ENCODE measurements around the gene JPH4.

The JPH4 gene

DNA sequence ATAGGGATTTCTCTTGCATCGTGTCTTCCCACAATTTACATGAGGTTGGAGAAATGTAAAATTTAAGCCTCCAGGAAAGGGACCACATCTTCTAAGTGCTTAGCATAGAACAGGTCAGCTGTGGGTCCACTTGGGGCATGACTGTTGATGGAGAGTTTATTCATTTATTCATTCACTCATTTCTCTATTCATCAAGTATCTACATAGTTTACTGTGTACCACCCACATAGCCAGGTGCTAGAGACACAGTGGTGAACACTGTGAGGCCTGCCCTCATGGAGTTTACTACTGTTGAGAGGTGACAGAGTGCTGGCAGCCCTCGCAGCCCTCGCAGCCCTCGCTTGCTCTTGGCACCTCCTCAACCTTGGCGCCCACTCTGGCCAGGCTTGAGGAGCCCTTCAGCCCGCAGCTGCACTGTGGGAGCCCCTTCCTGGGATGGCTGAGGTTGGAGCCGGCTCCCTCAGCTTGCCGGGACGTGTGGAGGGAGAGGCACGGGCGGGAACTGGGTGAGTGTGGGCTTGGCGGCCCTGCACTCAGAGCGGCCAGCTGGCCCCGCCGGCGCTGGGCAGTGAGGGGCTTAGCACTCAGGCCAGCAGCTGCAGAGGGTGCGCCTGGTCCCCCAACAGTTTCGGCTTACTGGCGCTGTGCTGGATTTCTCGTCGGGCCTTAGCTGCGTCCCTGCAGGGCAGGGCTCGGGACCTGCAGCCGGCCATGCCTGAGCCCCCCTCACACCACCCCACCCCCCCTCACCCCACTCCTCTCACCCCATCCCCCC is 1.7 kb upstream of the JPH4 start:
- H3K4me3 Mint-ChIP-seq: no peak overlapping the region
- H3K27me3 Mint-ChIP-seq: peaks cover 48 to 67% of the 10 kb centered on the region in 2 donors
- no peaks in the 10 kb centered on the region for H3K9me3 Mint-ChIP-seq
- DNase-seq (no peak), ATAC-seq (replicated peaks) (no peak)
- H3K27ac Mint-ChIP-seq: no peak overlapping the region
- peaks cover 17 to 27% of the 10 kb centered on the region in 2 donors for H3K4me1 Mint-ChIP-seq
- H3K36me3 Mint-ChIP-seq: peaks cover 0 to 7% of the 10 kb centered on the region in 2 donors

DNA sequence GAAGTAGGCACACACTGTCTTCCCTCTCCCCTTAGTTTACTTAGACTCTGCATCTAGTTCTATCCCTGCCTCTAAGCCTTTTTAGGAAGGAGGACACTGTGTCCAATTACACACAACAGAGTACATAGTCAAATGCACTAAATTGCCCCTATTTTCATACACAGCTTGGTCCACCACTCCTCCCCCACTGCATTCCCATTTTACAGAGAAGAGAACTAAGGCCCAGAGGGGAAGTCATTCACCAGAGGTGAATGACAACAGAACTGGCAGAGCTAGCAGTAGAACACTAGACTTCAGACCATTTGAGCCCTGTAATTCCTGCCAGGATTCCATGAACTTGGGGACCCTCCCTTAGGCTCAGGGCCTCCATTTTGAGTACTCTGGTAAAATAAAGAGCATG is 1.1 kb upstream of the JPH4 start:
- Mint-ChIP-seq H3K4me1 (peaks cover 17 to 27% of the 10 kb centered on the region in 2 donors), H3K4me3 (no peak overlapping the region), H3K27me3 (peaks cover 53 to 71% of the 10 kb centered on the region in 2 donors), H3K9me3 (no peaks in the 10 kb centered on the region), H3K36me3 (peaks cover 0 to 7% of the 10 kb centered on the region in 2 donors), H3K27ac (no peak overlapping the region)
- no peak for ATAC-seq (replicated peaks)
- no peak for DNase-seq

GRCh38 chr14:23579311-23579630 is 681 bp upstream of the JPH4 start:
- no peak overlapping the region for H3K4me3 Mint-ChIP-seq
- no peaks in the 10 kb centered on the region for H3K9me3 Mint-ChIP-seq

GRCh38 chr14:23577710-23578392 is 739 bp downstream of the JPH4 start:
- Mint-ChIP-seq H3K4me1 (peaks cover 19 to 28% of the 10 kb centered on the region in 2 donors), H3K27ac (no peak overlapping the region), H3K4me3 (peak overlapping the region; percentile 60 to 69), H3K9me3 (no peaks in the 10 kb centered on the region), H3K27me3 (peaks cover 58 to 74% of the 10 kb centered on the region in 2 donors), H3K36me3 (peaks cover 0 to 7% of the 10 kb centered on the region in 2 donors)
- DNase-seq (no peak), ATAC-seq (replicated peaks) (peak in 1 of 2 donors; percentile 31)

More at GRCh38 chr14:23579311-23579630, 681 bp upstream of the JPH4 start:
- Mint-ChIP-seq H3K27me3 (peaks cover 56 to 70% of the 10 kb centered on the region in 2 donors), H3K4me1 (peaks cover 17 to 27% of the 10 kb centered on the region in 2 donors), H3K27ac (no peak overlapping the region), H3K36me3 (peaks cover 0 to 7% of the 10 kb centered on the region in 2 donors)
- no peak for ATAC-seq (replicated peaks)
- no peak for DNase-seq

- Mint-ChIP-seq H3K4me3 (peak overlapping the region; percentile 60 to 69), H3K27me3 (peaks cover 61 to 81% of the 10 kb centered on the region in 2 donors), H3K9me3 (no peaks in the 10 kb centered on the region), H3K27ac (peak overlapping the region; percentile 80), H3K36me3 (peaks cover 0 to 7% of the 10 kb centered on the region in 2 donors), H3K4me1 (peaks cover 22 to 35% of the 10 kb centered on the region in 2 donors)
- ATAC-seq (replicated peaks) (peak; percentile 39 to 41), DNase-seq (no peak)
Measured at GRCh38 chr14:23577004-23577681, 1.4 kb downstream of the JPH4 start.

DNA sequence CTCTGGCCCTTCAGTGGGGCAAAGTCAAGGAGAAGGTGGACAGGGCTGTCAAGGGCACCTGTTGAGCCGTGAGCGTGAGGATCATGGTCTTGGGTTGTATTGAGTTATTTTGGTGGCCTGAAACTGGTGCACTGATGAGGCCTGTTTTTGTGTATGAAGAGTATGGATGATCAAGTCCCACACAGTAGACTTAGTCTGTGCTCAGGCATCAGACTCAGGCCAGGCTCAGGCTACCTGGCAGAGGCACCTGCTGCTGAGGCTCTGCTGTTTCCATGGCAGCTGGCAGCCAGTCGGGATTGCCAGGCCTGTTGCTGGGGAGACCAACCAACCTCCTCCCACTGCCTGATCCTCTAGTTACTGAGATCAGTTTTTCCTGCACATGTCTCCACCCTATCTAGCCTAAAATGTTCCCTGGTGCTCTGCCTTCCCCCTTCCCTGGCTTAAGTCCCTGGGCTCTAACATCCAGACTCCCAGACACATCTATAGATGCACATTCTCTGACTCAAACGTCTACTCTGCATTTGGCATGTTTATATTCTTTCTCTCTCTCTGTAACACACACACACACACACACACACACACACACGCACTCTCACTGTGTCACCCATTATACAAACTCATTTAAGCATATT is 5.1 kb downstream of the JPH4 start:
- Mint-ChIP-seq H3K9me3 (no peaks in the 10 kb centered on the region), H3K27ac (no peak overlapping the region), H3K27me3 (peaks cover 51 to 65% of the 10 kb centered on the region in 2 donors), H3K36me3 (peaks cover 0 to 7% of the 10 kb centered on the region in 2 donors), H3K4me1 (peaks cover 23 to 35% of the 10 kb centered on the region in 2 donors), H3K4me3 (no peak overlapping the region)
- ATAC-seq (replicated peaks) (no peak), DNase-seq (no peak)

DNA sequence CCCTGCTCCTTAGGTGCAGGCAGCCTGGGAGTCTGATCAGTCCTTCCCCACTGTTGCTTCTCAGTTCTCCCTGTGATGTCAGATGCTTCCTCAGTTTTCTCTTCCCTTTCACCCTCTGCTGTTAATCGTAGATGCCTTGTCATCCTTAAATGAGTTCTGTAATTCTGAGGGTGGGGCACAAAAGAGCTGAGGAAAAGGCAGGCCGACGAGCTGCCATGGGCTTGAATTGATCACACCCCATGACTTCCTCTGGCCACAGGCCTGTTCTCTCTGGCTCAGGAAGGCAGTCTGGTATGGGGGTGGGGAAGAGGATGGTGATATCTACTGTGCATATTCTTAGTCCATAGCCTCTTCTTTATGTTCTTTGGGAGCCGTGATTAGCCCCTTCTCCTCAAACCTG is 5.8 kb downstream of the JPH4 start:
- Mint-ChIP-seq H3K36me3 (peaks cover 0 to 7% of the 10 kb centered on the region in 2 donors), H3K27ac (no peak overlapping the region), H3K9me3 (no peaks in the 10 kb centered on the region), H3K4me1 (peaks cover 28 to 35% of the 10 kb centered on the region in 2 donors), H3K27me3 (peaks cover 46 to 59% of the 10 kb centered on the region in 2 donors), H3K4me3 (no peak overlapping the region)
- DNase-seq (no peak), ATAC-seq (replicated peaks) (no peak)

DNA sequence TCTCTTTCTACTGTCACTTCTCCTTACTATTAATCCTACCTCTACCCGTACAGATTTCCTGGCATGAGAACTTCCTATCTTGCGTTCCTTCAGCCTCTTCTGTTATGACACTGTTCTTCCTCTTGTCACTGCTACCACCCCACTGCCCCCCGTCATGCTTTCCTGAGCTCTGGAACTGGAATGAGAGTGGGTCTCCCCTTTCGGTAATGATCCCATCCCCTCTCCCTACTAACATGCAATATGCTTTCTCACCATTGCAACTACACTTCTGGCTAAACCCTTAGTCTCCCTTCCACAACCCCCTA is 6.1 kb downstream of the JPH4 start:
- Mint-ChIP-seq H3K27ac (no peak overlapping the region), H3K9me3 (no peaks in the 10 kb centered on the region), H3K27me3 (peaks cover 46 to 56% of the 10 kb centered on the region in 2 donors), H3K4me3 (no peak overlapping the region), H3K36me3 (peaks cover 0 to 7% of the 10 kb centered on the region in 2 donors), H3K4me1 (peaks cover 31 to 32% of the 10 kb centered on the region in 2 donors)
- ATAC-seq (replicated peaks) (no peak), DNase-seq (no peak)

- Mint-ChIP-seq H3K27ac (no peak overlapping the region), H3K36me3 (peaks cover 0 to 7% of the 10 kb centered on the region in 2 donors), H3K4me3 (no peak overlapping the region), H3K27me3 (peaks cover 42 to 50% of the 10 kb centered on the region in 2 donors), H3K4me1 (peaks cover 28 to 29% of the 10 kb centered on the region in 2 donors), H3K9me3 (no peaks in the 10 kb centered on the region)
- DNase-seq (no peak), ATAC-seq (replicated peaks) (no peak)
Measured at GRCh38 chr14:23571701-23572523, 6.7 kb downstream of the JPH4 start.

- DNase-seq: no peak
- ATAC-seq (replicated peaks): no peak
- Mint-ChIP-seq H3K4me1 (peaks cover 26 to 27% of the 10 kb centered on the region in 2 donors), H3K27ac (no peak overlapping the region), H3K9me3 (no peaks in the 10 kb centered on the region), H3K4me3 (no peak overlapping the region), H3K36me3 (peaks cover 0 to under 1% of the 10 kb centered on the region in 2 donors), H3K27me3 (peaks cover 34 to 42% of the 10 kb centered on the region in 2 donors)
Measured at GRCh38 chr14:23570806-23571483, 7.6 kb downstream of the JPH4 start.

DNA sequence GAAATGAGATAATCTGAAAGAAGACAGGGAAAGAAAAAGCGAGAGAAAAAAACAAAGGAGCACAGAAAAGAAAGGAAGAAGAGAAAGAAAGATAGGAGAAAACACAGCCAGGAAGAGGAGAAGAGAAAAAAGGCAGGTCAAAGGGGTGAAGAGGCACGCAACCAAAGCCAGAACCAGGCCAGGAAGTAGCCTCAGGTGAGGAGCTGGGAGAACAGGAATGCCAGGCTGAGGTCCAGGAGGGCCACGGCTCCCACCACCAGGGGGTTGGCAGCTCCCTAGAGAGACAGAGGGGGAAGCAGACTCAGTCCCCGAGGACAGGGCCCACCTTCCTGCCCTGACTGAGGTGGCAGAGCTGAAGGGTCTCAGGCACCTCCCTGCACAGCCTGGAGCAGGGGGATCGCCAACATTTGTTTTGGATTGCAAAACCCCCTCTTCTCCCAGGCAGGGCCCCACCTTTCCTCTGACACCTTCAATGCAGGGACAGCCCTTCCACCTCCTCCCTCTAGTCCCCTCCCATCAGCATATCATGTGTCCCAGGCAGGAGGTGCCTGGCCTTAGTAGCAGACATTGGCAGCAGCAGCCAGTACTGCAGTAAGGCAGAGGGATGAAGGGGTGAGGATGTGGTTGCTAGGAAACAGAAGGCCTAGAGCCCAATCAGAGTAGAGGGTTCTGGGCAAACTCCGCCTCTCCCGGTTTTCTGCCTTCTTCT is 9.0 kb downstream of the JPH4 start:
- no peak for ATAC-seq (replicated peaks)
- Mint-ChIP-seq H3K27ac (no peak overlapping the region), H3K4me3 (no peak overlapping the region), H3K36me3 (peaks cover 10 to 11% of the 10 kb centered on the region in 2 donors), H3K9me3 (no peaks in the 10 kb centered on the region), H3K4me1 (peaks cover 29 to 33% of the 10 kb centered on the region in 2 donors), H3K27me3 (peaks cover 25 to 31% of the 10 kb centered on the region in 2 donors)
- no peak for DNase-seq

DNA sequence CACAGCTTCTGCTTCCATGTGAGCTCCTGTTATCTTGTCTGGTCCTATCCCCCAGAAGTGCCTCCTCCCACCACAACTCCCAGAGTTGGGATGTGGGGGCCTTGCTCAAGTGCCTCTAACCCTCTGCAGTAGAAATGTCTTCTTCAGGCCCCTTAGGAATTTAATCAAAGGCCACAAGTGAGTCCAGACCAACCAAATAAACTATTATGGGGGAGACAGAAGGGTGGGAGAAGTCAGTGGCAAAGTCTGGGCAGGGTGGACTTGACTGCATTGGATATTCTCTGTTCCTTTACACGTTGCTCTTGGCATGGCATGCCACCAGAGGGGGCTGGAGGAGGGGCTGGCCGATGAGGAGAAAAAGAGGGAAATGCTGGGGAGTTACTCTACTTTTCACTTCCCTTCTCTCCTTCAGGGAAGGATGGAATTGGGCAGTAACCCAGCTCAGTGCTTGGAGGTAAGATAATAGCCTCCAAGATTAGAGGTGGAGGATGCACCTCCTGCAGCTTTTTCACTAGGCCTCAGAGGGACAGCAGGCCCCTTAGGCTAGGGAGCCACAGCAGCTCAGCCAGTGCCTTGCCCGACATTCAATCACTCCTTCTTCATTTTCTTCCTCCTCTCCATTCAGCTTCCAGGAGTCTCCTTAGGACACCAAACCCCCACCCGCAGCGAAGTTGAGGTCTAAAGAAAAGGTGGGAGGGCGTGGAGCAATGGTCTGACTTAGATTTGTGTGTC is 9.8 kb downstream of the JPH4 start:
- Mint-ChIP-seq H3K27me3 (peaks cover 22 to 28% of the 10 kb centered on the region in 2 donors), H3K4me1 (peaks cover 33% of the 10 kb centered on the region in 2 donors), H3K36me3 (peaks cover 13 to 19% of the 10 kb centered on the region in 2 donors), H3K9me3 (no peaks in the 10 kb centered on the region), H3K27ac (peak overlapping the region; percentile 38), H3K4me3 (peak overlapping the region; percentile 96 to 98)
- no peak for DNase-seq
- ATAC-seq (replicated peaks): no peak
